Right forelimb (tissue), 1 donor: Measurements from ENCODE around the gene ZNHIT6.
"Not testable (repeated sequence)": the region's sequence is repeated elsewhere in the genome, so short reads cannot be mapped to it uniquely, and the experiment has no call there.

ENCODE experiments used
- DNase-seq: peaks from one replicate; pipeline ENCODE4 v3.0.0-alpha.2; 2018

Gene ZNHIT6, protein sequence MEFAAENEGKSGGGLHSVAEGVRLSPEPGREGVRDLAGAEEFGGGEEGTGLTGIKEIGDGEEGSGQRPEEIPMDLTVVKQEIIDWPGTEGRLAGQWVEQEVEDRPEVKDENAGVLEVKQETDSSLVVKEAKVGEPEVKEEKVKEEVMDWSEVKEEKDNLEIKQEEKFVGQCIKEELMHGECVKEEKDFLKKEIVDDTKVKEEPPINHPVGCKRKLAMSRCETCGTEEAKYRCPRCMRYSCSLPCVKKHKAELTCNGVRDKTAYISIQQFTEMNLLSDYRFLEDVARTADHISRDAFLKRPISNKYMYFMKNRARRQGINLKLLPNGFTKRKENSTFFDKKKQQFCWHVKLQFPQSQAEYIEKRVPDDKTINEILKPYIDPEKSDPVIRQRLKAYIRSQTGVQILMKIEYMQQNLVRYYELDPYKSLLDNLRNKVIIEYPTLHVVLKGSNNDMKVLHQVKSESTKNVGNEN

DNA sequence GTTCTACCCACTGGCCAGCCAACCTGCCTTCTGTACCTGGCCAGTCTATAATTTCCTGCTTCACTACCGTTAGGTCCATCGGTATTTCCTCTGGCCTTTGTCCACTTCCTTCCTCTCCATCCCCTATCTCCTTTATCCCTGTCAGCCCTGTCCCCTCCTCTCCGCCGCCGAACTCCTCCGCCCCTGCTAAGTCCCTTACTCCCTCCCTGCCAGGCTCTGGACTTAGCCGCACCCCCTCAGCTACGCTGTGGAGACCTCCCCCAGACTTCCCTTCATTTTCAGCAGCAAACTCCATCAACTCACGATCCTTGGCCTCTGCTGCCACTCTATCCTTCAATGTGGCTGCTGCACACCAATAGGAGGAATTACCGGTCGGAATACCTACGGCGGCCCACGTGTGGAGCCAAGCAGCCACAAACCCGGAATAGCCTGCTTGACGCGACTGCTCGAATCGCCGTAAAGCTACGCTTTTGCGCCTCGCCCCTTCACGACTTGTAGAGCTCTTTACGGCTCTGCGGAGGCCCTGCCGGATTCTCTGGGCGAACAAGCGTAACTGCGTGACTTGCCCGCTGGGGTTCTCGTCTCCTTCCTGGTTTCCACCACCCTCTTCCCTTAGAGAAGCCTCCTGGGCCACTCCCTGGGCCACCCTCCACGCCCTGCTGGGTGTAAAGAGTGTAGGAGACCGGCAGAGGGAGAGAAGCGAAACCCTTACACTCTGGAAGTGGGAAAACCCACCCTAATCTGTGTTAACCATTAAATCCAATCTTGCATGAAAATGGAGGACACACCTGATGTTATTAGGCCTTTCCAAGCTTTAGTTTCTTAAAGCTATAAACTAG is at the start of gene ZNHIT6:
Gene ZNHIT6, minus strand, starts transcription at position 444 of the 839 bp plus-strand sequence. Its CDS starts 149 bp downstream, at position 295.
- DNase-seq = peak; percentile 89

DNA sequence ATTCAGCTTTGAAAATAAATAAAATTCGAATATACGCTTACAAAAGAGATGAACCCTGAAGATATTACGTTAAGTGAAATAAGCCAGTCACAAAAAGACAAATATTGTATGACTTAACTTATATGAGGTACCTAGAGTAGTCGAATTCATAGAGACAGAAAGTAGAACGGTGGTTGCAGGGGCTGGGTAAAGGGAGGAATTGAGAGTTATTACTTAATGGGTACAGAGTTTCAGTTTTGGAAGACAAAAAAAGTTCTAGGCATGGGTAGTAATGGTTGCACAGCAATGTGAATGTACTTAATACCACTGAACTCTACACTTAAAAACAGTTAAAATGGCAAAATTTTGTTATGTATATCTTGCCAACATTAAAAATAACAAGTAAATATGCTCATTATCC is 48.6 kb upstream of the ZNHIT6 start:
- DNase-seq = no peak

DNA sequence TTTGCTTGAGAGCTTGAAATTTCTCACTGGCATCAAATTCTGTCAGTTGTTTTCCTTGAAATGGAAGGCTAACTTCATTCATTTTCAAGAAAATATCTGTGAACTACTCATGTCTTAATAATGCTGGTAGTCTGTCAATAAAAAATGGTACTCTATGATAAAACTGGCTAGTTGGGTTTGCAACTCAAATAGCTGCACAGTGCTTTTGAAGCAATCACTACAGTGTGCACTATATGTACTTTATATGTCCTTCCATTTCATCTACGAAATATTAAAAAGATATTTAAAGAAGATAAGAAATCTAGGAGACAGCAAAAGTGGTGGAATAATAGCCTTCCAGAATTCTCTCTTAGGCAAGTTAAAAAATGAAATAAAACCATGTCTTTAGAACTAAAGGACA is 39.9 kb upstream of the ZNHIT6 start:
- DNase-seq = no peak

DNA sequence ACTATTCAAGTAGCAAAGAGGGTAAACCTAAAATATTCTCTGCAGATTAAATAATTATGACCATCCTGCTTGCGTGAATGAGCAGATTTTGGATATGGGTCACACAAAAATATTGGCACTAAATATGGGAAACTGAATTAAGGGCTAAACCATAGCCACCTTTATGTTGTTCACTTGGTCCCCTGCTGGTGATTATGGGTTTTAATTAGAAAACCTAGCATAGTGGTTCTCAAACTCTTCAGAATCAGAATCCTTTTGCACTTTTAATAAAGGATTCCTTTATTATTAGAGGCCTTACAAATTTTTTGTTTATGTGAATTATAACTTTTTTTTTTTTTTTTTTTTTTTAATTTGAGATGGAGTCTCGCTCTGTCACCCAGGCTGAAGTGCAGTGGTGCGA is 38.5 kb upstream of the ZNHIT6 start:
- no peak for DNase-seq

DNA sequence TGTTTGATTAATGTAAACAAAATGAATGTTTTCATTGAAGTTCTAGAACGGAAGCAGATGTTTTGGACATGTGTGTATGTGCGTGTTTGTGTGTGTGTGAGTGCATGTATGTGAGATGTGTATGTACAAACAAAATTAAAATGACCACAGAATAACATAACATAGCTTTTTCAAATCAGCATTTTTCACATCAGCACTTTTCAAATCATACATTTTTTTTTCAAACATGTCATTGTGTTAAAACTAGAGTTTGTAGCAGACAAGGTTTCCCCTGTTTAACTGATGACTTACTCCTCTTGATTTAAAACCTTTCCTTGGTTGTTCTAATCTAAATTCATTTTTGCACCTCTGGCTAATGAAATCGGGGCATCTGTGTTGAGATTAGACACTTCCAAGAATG is 35.6 kb upstream of the ZNHIT6 start:
- DNase-seq = no peak

DNA sequence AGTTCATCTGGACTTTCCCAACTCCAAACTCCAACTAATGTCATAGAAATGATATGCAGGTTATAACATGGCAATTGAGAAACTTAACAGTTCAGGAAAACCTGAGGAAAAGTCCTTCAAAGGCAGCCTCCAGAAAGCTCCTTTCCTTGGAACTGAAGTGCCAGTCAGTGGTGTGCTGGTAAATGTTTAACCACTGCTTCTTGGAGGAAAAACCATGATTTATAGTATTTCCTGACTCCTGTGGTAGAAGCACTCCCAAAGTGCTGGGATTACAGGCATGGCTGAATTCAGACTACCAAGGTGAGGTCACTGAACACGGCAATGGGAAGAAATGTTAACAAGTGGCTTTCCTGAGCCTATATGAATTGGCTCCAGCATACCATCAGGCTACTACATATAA is 26.7 kb upstream of the ZNHIT6 start:
- DNase-seq = no peak

DNA sequence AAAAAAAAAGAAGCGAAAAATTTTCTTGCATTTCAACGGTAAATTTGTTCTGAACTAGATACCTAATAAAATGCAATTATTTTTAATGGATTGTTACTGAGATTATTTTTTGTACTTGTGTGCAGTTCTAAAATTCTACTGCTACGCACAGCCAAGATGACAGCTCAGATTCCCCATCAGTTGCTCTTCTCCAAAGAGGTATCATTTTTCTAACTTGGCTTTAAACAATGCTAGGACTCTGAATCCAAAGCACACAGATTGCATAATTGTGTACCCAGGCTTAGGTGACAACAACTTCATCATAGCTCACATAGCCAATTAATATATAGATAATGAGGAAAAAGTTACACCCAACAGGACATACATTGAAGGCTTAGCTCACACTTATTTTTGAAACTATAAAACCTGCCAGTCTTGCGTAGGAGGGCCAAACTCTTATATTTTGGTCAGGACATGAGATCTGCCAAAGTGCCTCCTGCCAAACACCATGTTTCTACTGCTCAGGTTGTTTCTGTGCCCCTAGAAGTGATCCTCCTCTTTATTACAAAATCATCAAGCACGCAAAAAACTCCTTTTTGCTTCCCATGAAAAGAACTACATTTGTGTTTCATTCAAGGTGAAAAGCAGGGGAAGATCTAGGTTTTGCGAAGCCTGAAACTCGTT is 10.6 kb upstream of the ZNHIT6 start:
- no peak for DNase-seq

DNA sequence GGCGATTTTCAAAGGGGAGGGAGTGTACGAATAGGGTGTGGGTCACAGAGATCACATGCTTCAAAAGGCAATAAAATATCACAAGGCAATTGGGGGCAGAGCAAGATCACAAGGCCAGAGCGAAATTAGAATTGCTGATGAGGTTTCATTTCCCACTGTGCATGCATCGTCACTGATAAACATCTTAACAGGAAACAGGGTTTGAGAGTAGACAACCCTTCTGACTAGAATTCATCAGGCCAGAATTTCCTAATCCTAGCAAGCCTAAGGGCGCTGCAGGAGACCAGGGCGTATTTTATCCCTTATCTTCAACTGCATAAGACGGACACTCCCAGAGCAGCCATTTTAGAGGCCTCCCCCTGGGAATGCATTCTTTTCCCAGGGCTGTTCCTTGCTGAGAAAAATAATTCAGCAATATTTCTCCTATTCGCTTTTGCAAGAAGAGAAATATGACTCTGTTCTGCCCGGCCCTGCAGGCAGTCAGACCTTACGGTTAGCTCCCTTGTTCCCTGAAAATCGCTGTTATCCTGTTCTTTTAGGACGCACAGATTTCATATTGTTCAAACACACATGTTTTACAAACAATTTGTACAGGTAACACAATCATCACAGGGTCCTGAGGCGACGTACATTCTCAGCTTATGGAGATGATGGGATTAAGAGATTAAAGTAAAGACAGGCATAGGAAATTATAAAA is 6.3 kb upstream of the ZNHIT6 start:
- DNase-seq = not testable (repeated sequence)

DNA sequence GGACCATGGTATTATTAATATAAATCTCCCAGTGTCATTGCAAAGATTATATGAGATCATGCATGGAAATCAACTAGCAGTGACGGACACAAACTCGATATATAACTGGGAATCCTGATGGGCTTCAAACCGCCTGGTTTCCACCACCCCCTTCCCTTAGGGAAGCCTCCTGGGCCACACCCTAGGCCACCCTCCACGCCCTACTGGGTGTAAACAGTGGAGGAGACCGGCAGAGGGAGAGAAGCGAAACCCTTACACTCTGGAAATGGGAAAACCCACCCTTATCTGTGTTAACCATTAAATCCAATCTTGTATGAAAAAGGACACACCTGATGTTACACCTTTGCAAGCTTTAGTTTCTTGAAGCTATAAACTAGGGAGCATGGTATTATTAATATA is 595 bp upstream of the ZNHIT6 start:
- DNase-seq = no peak

DNA sequence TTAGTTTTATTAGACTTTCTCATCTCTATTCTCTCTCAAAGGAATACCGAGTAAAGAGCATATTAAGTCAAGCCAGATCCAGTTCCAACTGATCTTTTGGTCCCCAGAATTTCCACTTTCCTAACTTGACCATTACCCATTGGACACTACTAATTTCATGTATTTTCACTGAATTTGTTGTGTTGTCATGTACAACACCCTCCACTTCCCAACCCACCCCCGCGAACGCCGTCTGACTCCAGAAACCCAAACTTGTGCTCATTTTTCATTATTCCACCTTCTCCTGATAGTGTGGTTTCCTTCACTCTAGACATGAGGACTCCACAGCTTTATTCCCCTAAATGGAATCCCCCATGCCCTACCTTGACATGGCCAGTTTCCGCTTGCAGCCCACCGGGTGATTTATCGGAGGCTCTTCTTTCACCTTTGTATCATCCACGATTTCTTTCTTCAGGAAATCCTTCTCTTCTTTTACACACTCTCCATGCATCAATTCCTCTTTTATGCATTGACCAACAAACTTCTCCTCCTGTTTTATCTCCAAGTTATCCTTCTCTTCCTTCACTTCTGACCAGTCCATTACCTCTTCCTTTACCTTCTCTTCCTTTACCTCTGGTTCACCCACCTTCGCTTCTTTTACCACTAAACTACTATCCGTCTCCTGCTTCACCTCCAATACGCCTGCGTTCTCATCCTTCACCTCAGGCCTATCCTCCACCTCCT is 805 bp downstream of the ZNHIT6 start:
- DNase-seq = no peak

DNA sequence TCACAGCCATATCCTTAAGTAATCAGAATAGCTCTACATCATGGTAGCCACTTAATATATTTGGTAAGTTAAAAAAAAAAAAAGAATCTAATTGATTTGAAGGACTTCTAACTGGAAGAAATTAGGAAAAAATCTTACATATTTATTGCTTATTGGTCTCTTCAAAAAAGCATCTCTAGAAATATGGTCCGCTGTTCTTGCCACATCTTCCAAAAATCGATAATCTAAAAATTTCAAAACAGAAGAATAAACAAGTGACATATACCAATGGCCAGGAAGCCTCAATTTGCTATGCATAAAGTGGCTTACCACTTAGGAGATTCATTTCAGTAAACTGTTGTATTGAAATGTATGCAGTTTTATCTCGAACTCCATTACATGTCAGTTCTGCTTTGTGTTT is 2.3 kb downstream of the ZNHIT6 start:
- DNase-seq = no peak

DNA sequence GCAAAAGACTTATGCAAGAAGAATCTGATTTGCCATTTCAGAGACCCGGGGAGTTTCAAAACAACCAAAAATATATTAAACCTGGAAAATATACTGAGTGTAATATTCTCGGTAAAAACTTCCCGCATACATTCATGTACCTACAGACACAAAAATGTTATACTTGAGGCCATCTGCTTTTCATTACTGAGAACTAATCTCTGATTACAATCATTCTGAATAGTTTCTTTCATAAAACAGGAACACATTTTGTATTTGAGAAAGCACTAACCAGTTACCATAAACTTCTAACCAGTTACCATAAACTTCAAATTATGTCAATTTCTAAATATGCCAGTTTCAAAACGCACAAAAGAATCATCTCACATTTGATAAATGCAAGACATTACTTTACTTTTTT is 7.8 kb downstream of the ZNHIT6 start:
- no peak for DNase-seq

DNA sequence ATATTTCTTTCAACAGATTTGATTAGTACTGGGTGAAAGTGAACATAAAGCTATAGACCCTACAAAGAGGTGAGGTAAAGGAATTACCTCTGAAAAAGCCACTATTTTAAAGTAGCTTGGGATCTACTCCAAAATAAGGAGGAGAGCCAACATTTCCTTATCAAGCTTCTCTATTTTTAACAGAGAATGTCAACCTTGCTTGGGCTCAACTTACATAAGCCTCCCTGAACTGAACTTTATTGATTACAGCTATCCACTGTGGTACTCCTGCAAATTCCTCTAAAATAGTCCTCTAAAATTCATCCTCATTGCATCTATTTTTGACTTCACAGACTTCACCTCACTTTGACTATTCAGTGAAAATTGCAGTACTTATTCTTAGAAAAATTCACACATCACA is 10.3 kb downstream of the ZNHIT6 start:
- no peak for DNase-seq

DNA sequence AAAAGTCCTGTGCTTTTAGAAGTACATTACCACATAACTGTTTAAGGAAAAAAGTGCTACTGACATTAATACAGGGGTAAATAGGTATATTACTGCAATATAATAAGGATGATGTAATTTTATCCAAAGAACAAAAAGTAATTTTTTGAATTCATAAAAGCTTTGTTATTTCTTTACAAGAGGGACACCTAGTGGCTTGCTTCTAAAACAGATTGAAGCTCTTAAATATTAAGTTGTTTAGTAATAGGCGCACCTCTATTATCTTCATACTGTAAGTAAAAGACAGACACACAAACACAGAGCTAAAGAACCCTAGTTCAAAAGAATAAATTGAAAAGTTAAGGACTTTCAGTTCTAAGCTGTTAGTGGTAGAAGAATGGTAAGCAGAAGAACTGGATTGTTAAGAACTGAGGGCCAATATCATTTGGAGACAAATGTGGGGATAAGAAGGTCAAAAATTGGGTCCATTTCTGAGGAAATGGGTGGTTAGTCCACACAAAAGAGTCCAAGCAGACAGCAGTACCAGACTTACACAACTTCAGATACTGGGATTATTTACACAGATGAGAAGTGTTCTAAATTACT is 15.4 kb downstream of the ZNHIT6 start:
- DNase-seq = no peak

DNA sequence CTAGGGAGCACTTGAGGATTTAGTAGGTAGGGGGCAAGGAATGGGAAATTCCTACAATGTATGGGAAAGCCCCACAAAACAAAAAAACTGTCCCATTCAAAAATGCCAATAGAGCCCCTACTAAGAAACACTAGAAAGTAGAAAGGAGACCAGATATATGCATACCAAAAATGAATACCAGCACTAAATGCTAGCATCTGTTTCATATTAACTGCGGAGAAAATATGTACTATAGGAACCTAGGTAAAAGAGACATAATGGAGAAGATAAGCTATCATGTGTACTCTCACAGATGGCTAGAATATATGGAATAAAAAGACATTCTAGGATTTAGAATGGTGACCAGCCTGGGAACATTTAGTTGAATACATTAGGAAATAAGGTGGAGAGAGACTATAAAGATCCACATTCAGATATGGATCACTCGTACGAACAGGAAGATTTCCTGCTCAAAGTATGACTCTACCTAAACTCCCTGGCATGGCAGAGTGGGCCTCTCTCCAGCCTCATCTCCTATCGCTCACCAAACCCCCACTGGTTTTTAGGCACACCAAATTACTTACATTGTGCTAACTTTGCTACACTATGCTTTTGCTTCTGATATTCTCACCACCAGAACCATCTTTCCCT is 18.3 kb downstream of the ZNHIT6 start:
- DNase-seq = no peak

DNA sequence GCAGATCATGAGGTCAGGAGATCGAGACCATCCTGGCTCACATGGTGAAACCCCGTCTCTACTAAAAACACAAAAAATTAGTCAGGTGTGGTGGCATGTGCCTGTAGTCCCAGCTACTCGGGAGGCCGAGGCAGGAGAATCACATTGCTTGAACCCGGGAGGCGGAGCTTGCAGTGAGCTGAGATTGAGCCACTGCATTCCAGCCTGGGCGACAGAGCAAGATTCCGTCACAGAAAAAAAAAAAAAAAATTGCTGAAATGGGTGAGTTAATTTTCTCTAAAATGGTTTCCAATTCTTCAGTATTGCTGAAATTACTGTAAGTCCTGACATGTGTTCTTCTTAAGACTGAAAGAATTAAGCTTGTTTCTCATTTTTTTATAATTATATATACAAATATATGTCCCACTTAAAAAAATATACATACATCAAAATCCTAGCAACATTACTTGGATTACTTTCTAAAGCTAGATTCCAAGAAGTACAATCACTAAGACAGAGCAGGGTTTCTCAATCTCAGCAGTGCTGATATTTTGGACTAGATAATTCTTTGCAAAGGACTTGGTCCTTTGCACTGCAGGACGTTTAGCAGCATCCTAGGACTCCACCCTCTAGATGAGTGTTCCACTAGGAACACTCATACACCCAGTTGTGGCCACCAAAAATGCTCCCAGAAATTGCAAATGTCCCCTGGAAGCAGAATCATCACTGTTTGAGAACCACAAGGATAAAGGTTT is 24.8 kb downstream of the ZNHIT6 start:
- DNase-seq = no peak

DNA sequence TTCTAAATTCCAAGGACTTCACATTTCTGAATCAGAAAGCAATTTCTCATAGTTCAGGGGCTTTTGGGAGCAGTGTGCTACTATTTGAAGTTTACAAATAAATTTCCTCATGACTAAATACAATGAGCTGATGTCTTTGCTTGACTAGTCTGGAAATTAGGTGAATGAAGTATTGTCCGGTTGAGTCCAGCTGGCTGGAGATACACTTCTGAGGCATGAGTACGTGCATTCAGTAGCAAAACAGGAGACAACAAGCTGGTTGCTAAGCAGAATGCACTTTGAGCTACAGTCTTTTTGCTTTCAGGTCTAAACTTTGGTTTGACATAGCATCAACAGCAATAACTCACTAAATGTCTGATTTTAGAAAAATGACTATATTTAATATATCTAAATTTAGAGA is 27.1 kb downstream of the ZNHIT6 start:
- peak; percentile 45 for DNase-seq

DNA sequence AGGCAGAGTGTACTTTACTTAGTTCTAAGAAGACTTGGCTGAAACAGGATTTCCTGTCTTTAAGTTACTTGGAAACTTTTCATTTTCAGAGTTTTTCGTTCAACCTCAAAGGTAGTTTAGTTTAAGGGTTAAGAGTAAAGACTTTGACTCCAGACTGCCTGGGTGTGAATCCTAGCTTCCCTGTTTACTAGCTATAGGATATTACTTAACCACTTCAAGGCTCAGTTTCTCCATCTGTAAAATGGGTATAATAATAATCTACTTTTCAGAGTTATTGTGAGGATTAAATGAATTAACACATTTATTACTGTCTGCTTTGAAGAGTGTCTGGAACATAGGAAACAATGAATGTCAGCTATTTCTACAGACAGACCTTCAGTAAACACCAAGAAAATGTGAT is 30.0 kb downstream of the ZNHIT6 start:
- DNase-seq = no peak

DNA sequence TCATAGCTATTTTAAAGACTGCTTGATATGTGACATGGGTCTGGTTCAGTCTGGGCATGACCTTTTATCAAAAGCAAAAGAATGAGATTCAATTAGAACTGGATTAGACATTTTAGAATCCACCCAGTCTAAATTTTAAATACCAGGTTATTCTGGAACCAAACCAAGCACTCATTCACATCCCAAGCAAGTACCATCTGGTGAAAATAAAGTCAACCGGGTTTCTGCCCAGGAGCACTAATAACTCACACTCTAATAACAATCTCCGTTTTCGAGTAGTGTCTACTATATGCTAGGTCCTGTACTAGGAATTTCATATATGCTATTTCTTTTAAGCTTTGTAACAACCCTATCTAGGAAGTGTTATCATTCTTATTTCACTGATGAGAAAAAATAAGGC is 30.6 kb downstream of the ZNHIT6 start:
- no peak for DNase-seq

DNA sequence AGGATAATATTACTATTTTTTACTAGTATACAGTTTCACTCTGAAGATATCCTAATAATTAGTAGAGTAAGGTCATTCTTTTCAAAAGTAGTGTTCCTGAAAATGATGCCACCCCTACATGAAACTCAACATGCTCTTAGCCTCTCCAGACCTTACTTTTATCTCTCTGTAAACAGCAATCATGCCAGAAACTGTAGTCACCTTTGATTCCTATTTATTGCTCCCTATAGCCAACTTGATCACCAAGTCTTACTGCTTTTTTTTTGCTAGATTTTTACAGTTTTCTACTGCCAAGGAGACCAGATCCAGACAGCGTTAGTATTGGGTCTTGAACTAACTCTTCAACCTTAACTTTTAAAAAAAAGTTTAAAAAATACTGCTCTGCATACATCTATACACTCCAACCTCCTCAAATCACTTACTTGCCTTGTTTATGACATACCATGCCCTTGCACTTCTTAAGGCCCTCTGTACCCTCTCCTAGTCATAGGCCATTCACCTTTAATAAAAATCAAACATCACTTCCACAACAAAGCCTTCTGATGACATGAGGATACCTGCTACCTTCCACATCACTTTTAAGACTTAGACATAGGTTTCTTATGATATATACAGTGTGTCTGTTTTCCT is 36.1 kb downstream of the ZNHIT6 start:
- no peak for DNase-seq
